Measurements from ENCODE around the gene IFI16. TPM values are rescaled to one million over a fixed set of nuclear protein-coding genes. Genes with fewer than 3 reads are reported as not detected.

The IFI16 gene
- total RNA-seq, 1 experiment from 2014 or later = 0.98 TPM

DNA sequence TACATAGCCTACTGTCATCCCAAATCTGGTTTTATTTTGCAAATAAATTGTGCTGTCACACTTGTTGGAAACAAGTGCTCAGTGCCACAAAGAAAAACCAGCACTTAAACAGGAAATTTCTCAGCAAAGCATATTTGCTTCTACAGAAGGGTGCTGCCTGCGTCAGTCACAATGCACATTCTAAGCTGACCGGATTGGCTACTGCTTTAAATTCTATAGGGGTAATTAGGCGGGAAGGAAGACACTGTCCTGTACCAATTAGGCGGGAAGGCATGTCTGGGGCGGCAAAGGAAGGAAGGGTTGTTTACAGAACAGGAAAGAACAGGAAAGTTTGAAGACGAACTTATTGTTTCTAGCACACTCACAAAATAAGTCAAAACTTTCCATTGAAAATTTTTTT is 2.8 kb downstream of the IFI16 start:
- ChIA-PET CTCF (no interaction called here), POLR2A (ENCODE audit: unreplicated experiment) (no interaction called here)
- Histone ChIP-seq H3K36me3 (ENCODE audit: low read depth, low read length) (no peaks in the 10 kb centered on the region), H3K9me3 (ENCODE audit: low read length) (no peaks in the 10 kb centered on the region), H3F3A (ENCODE audit: low read length, unreplicated experiment) (no peaks in the 10 kb centered on the region), H3K9me2 (replicated peaks; ENCODE audit: low read length) (no peaks in the 10 kb centered on the region), H3K27me3 (ENCODE audit: low read length) (no peaks in the 10 kb centered on the region), H3K4me1 (ENCODE audit: insufficient read depth, low read length) (0 out of 2 replicates have a peak, but pooled peaks cover 3% of the 10 kb centered on the region), H3K9ac (ENCODE audit: low read length) (no peak overlapping the region), H3K4me2 (ENCODE audit: low read length) (no peak overlapping the region), H3K4me3 (ENCODE audit: low read length) (no peak overlapping the region), H2AFZ (ENCODE audit: low read length) (no peak overlapping the region), H3K27ac (ENCODE audit: low read length) (no peak overlapping the region), H4K20me1 (ENCODE audit: low read length) (no peaks in the 10 kb centered on the region), H3K79me2 (ENCODE audit: low read length) (no peaks in the 10 kb centered on the region)
- DNase-seq = no peak
- intact Hi-C loops (cut with micrococcal nuclease) = loop anchor here (5.0 kb wide), 1 partner anchor 45 kb away; no protein-coding TSS in a partner anchor
- BruUV-seq (replicated peaks) = no TSS peak
- ATAC-seq = no peak
- no peak for TF ChIP-seq CTCF (conservative IDR thresholded peaks at IDR 0.05; ENCODE audit: low read depth, low read length)
- no peak for TF ChIP-seq EZH2phosphoT487 (IDR thresholded peaks at IDR 0.05; ENCODE audit: borderline replicate concordance, low read length)
- TF ChIP-seq EZH2 (IDR thresholded peaks at IDR 0.05; ENCODE audit: low read length, unreplicated experiment) = no peak

DNA sequence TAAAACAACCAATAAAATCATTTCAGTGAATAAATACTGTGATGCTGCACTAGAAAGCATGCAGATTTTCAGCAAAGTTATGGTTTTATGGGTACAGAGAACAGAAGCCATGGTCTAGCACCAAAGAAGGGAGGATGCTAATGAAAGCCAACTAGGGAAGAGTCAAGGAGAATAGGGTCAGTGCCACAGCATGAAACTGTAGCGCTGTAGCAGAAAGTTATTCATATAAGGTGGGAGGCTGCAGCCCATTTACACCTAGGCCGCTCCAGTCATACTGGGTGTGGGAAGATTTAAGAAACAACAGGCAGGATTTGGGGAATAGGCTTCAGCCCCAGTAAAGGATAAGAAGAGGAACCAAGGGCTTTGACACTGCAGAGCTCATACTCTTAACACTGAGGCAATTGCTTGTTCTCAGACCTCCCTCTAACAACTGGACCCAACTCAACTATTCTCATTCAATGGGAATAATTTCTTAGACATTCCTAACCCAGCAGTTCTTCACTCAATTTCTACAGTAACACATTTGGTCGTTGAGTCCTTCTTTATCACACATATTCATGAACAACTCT is 4.4 kb downstream of the IFI16 start:
- BruUV-seq (replicated peaks) = no TSS peak
- Histone ChIP-seq H3K27ac (ENCODE audit: low read length) (no peak overlapping the region), H3K9me3 (ENCODE audit: low read length) (no peaks in the 10 kb centered on the region), H2AFZ (ENCODE audit: low read length) (no peak overlapping the region), H3K27me3 (ENCODE audit: low read length) (no peaks in the 10 kb centered on the region), H3K9me2 (replicated peaks; ENCODE audit: low read length) (no peaks in the 10 kb centered on the region), H4K20me1 (ENCODE audit: low read length) (no peaks in the 10 kb centered on the region), H3K4me1 (ENCODE audit: insufficient read depth, low read length) (0 out of 2 replicates have a peak, but pooled peaks cover 3% of the 10 kb centered on the region), H3K79me2 (ENCODE audit: low read length) (no peaks in the 10 kb centered on the region), H3K4me2 (ENCODE audit: low read length) (no peak overlapping the region), H3F3A (ENCODE audit: low read length, unreplicated experiment) (no peaks in the 10 kb centered on the region), H3K9ac (ENCODE audit: low read length) (no peak overlapping the region), H3K4me3 (ENCODE audit: low read length) (no peak overlapping the region), H3K36me3 (ENCODE audit: low read depth, low read length) (no peaks in the 10 kb centered on the region)
- ATAC-seq (no peak), DNase-seq (no peak)
- ChIA-PET POLR2A (ENCODE audit: unreplicated experiment) (no interaction called here), CTCF (no interaction called here)
- intact Hi-C loops (cut with micrococcal nuclease) = loop anchor here (5.0 kb wide), 1 partner anchor 43 kb away; no protein-coding TSS in a partner anchor
- TF ChIP-seq EZH2 (IDR thresholded peaks at IDR 0.05; ENCODE audit: low read length, unreplicated experiment) = no peak
- no peak for TF ChIP-seq CTCF (conservative IDR thresholded peaks at IDR 0.05; ENCODE audit: low read depth, low read length)
- TF ChIP-seq EZH2phosphoT487 (IDR thresholded peaks at IDR 0.05; ENCODE audit: borderline replicate concordance, low read length) = no peak

GRCh38 chr1:159014851-159015250 is 5.1 kb downstream of the IFI16 start:
- no peak overlapping the region for H3K27ac ChIP-seq (ENCODE audit: low read length)

More at GRCh38 chr1:159014851-159015250, 5.1 kb downstream of the IFI16 start:
- no peaks in the 10 kb centered on the region for H3F3A ChIP-seq (ENCODE audit: low read length, unreplicated experiment)
- DNase-seq (no peak), ATAC-seq (no peak)
- no peak for TF ChIP-seq EZH2phosphoT487 (IDR thresholded peaks at IDR 0.05; ENCODE audit: borderline replicate concordance, low read length)
- no peak for TF ChIP-seq EZH2 (IDR thresholded peaks at IDR 0.05; ENCODE audit: low read length, unreplicated experiment)
- TF ChIP-seq CTCF (conservative IDR thresholded peaks at IDR 0.05; ENCODE audit: low read depth, low read length) = no peak
- H3K4me3 ChIP-seq (ENCODE audit: low read length) = no peak overlapping the region
- no peaks in the 10 kb centered on the region for H3K36me3 ChIP-seq (ENCODE audit: low read depth, low read length)
- ChIA-PET CTCF (no interaction called here), POLR2A (ENCODE audit: unreplicated experiment) (no interaction called here)
- no peaks in the 10 kb centered on the region for H3K9me2 ChIP-seq (replicated peaks; ENCODE audit: low read length)
- no peak overlapping the region for H3K9ac ChIP-seq (ENCODE audit: low read length)
- no TSS peak for BruUV-seq (replicated peaks)
- no peaks in the 10 kb centered on the region for H3K79me2 ChIP-seq (ENCODE audit: low read length)
- intact Hi-C loops (cut with micrococcal nuclease) = loop anchor here (5.0 kb wide), 1 partner anchor 42 kb away; no protein-coding TSS in a partner anchor
- H3K4me2 ChIP-seq (ENCODE audit: low read length) = no peak overlapping the region
- no peaks in the 10 kb centered on the region for H4K20me1 ChIP-seq (ENCODE audit: low read length)
- no peak overlapping the region for H2AFZ ChIP-seq (ENCODE audit: low read length)
- no peaks in the 10 kb centered on the region for H3K4me1 ChIP-seq (ENCODE audit: insufficient read depth, low read length)
- H3K9me3 ChIP-seq (ENCODE audit: low read length) = no peaks in the 10 kb centered on the region
- H3K27me3 ChIP-seq (ENCODE audit: low read length) = 0 out of 2 replicates have a peak, but pooled peaks cover 3% of the 10 kb centered on the region
